SK-N-SH treated with all-trans-retinoic acid at 6 μM for 48 hours (cell line): ENCODE results near the gene CEMIP2.

ENCODE experiments used
- ATAC-seq: fragments of 200-7000 bp; cut with Tn5 transposase; 3 replicates; pipeline ENCODE4 v1.9.1; 2020; ENCODE audit warnings: mild to moderate bottlenecking, moderate library complexity
- ARNTL ChIP-seq: fragments of 450-650 bp; formaldehyde crosslinking; IDR thresholded peaks from 2 replicates; pipeline ENCODE4 v1.5.0; 2020; ENCODE audit warnings: low read depth, mild to moderate bottlenecking, moderate library complexity, borderline replicate concordance
- BACH2 ChIP-seq: fragments of 250-450 bp; sonication (Bioruptor Pico); IDR thresholded peaks from 2 replicates; pipeline ENCODE4 v1.9.0; 2021; ENCODE audit warnings: mild to moderate bottlenecking, borderline replicate concordance
- CREB5 ChIP-seq: fragments of 250-450 bp; sonication (Bioruptor Pico); IDR thresholded peaks from 2 replicates; pipeline ENCODE4 v1.5.1; 2020; ENCODE audit warnings: low read depth, mild to moderate bottlenecking, moderate library complexity
- CSDC2 ChIP-seq: fragments of 250-450 bp; sonication (Bioruptor Pico); IDR thresholded peaks from 2 replicates; pipeline ENCODE4 v1.5.0; 2020; ENCODE audit warnings: mild to moderate bottlenecking, moderate library complexity
- CSRNP3 ChIP-seq: fragments of 250-450 bp; sonication (Bioruptor Pico); IDR thresholded peaks from 2 replicates; pipeline ENCODE4 v1.5.1; 2021; ENCODE audit warnings: mild to moderate bottlenecking, moderate library complexity
- ESRRG ChIP-seq: fragments of 250-450 bp; sonication (Bioruptor Pico); IDR thresholded peaks from 2 replicates; pipeline ENCODE4 v1.6.1; 2021; ENCODE audit warnings: mild to moderate bottlenecking
- GLIS3 ChIP-seq: fragments of 250-450 bp; sonication (Bioruptor Pico); IDR thresholded peaks from 2 replicates; pipeline ENCODE4 v1.5.0; 2020; ENCODE audit warnings: mild to moderate bottlenecking, moderate library complexity
- ISL1 ChIP-seq: fragments of 250-450 bp; sonication (Bioruptor Pico); IDR thresholded peaks from 2 replicates; pipeline ENCODE4 v2.1.2; 2022; ENCODE audit warnings: mild to moderate bottlenecking, moderate library complexity
- OSR1 ChIP-seq: fragments of 250-450 bp; sonication (Bioruptor Pico); IDR thresholded peaks from 2 replicates; pipeline ENCODE4 v1.8.0; 2022; ENCODE audit warnings: moderate library complexity, mild to moderate bottlenecking, inconsistent platforms
- PATZ1 ChIP-seq: fragments of 250-450 bp; sonication (Bioruptor Pico); IDR thresholded peaks from 2 replicates; pipeline ENCODE4 v1.8.0; 2020; ENCODE audit warnings: mild to moderate bottlenecking, moderate library complexity, borderline replicate concordance
- PPARA ChIP-seq: fragments of 250-450 bp; sonication (Bioruptor Pico); IDR thresholded peaks from 2 replicates; pipeline ENCODE4 v1.5.0; 2020; ENCODE audit warnings: mild to moderate bottlenecking, borderline replicate concordance
- SNAI2 ChIP-seq: fragments of 250-450 bp; sonication (Bioruptor Pico); IDR thresholded peaks from 2 replicates; pipeline ENCODE4 v1.5.0; 2020; ENCODE audit warnings: mild to moderate bottlenecking, moderate library complexity
- TCF4 ChIP-seq: fragments of 250-450 bp; sonication (Bioruptor Pico); IDR thresholded peaks from 2 replicates; pipeline ENCODE4 v1.8.0; 2021; ENCODE audit warnings: mild to moderate bottlenecking, moderate library complexity, borderline replicate concordance
- TOX ChIP-seq: fragments of 250-450 bp; sonication (Bioruptor Pico); IDR thresholded peaks from 2 replicates; pipeline ENCODE4 v1.8.0; 2021; ENCODE audit warnings: mild to moderate bottlenecking, moderate library complexity, borderline replicate concordance
- TSHZ2 ChIP-seq: fragments of 250-450 bp; sonication (Bioruptor Pico); IDR thresholded peaks from 2 replicates; pipeline ENCODE4 v1.5.0; 2020; ENCODE audit warnings: mild to moderate bottlenecking, moderate library complexity
- ZC3H10 ChIP-seq: fragments of 250-450 bp; sonication (Bioruptor Pico); IDR thresholded peaks from 2 replicates; pipeline ENCODE4 v1.5.1; 2021; ENCODE audit warnings: mild to moderate bottlenecking, moderate library complexity
- ZFP3 ChIP-seq: fragments of 250-450 bp; sonication (Bioruptor Pico); IDR thresholded peaks from 2 replicates; pipeline ENCODE4 v1.5.0; 2020; ENCODE audit warnings: mild to moderate bottlenecking, moderate library complexity
- ZFP30 ChIP-seq: fragments of 450-650 bp; formaldehyde crosslinking; IDR thresholded peaks from 2 replicates; pipeline ENCODE4 v1.5.0; 2022; ENCODE audit warnings: mild to moderate bottlenecking, moderate library complexity
- ZNF565 ChIP-seq: fragments of 450-650 bp; formaldehyde crosslinking; conservative IDR thresholded peaks from 2 replicates; pipeline ENCODE4 v1.5.0; 2020; ENCODE audit warnings: low read depth, mild to moderate bottlenecking, moderate library complexity
- ZNF70 ChIP-seq: fragments of 450-650 bp; formaldehyde crosslinking; IDR thresholded peaks from 2 replicates; pipeline ENCODE4 v1.5.0; 2020; ENCODE audit warnings: mild to moderate bottlenecking, moderate library complexity
- ZNF8 ChIP-seq: fragments of 450-650 bp; formaldehyde crosslinking; IDR thresholded peaks from 2 replicates; pipeline ENCODE4 v1.5.0; 2020; ENCODE audit warnings: mild to moderate bottlenecking, moderate library complexity
- TF ChIP-seq, protein P1 (sequence below): fragments of 250-450 bp; sonication (Bioruptor Pico); IDR thresholded peaks from 2 replicates; pipeline ENCODE4 v1.8.0; 2021; ENCODE audit warnings: low read depth, mild to moderate bottlenecking, moderate library complexity, borderline replicate concordance

CEMIP2 gene

DNA sequence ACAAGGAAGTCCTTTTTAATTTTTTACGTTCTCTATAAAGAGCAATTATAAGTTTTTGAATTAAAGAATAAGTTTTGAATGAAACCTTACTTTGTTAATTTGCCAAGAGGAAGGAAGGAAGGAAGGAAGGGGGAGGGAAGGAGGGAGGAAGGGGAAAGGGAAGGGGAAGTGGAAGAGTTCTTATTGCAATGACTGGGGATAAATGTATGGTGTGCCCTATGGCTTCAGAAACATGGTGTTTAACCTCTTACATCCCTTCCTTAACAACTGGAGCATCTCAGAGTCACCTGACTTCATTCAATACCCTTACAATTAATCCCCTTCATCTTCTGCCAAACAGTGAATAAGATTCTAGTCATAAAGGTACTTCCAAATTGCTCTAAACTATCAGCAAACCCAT lies 16.0 kb downstream of the CEMIP2 start (continued):
- TF ChIP-seq TOX (CRISPR knock-in tag): no peak

GRCh38 chr9:71748280-71748743 lies 20.0 kb downstream of the CEMIP2 start:
- ATAC-seq: peak; percentile 73
- TF ChIP-seq CSDC2 (CRISPR knock-in tag) (no peak), OSR1 (CRISPR knock-in tag) (no peak), ZFP30 (CRISPR knock-in tag) (no peak), ISL1 (CRISPR knock-in tag) (no peak), TOX (CRISPR knock-in tag) (no peak)
- TF ChIP-seq, all 23 proteins: peak for 0

- TF ChIP-seq CSDC2 (CRISPR knock-in tag) (no peak), BACH2 (CRISPR knock-in tag) (no peak), TSHZ2 (no peak), ESRRG (CRISPR knock-in tag) (no peak), OSR1 (CRISPR knock-in tag) (no peak), ZNF8 (CRISPR knock-in tag) (no peak), CREB5 (CRISPR knock-in tag) (no peak), PATZ1 (CRISPR knock-in tag) (no peak), SNAI2 (no peak), PPARA (CRISPR knock-in tag) (no peak), GLIS3 (CRISPR knock-in tag) (no peak), ZC3H10 (CRISPR knock-in tag) (no peak), ARNTL (CRISPR knock-in tag) (no peak), ZNF70 (no peak), ZFP30 (CRISPR knock-in tag) (no peak), CSRNP3 (no peak)
- TF ChIP-seq, protein P1, sequence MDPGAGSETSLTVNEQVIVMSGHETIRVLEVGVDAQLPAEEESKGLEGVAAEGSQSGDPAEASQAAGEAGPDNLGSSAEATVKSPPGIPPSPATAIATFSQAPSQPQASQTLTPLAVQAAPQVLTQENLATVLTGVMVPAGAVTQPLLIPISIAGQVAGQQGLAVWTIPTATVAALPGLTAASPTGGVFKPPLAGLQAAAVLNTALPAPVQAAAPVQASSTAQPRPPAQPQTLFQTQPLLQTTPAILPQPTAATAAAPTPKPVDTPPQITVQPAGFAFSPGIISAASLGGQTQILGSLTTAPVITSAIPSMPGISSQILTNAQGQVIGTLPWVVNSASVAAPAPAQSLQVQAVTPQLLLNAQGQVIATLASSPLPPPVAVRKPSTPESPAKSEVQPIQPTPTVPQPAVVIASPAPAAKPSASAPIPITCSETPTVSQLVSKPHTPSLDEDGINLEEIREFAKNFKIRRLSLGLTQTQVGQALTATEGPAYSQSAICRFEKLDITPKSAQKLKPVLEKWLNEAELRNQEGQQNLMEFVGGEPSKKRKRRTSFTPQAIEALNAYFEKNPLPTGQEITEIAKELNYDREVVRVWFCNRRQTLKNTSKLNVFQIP: no peak
- ATAC-seq: no peak
Measured at GRCh38 chr9:71747576-71747975, 20.7 kb downstream of the CEMIP2 start.

DNA sequence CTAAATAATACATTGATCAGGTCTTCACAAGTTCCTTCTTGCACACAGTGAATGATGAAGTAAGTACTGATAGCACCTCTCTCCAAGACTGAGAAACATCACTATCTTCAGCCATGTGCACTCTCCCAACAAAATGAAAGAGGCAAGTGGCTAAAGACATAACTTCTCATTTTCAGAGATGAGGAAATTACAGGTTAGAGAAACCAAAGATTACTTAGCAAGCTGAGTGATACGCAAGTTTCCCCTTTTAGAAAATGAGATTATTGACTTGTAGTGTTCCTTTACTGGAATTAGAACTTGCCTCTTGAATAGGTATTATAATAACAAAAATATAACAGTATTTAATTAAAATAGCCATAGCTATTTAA lies 21.6 kb downstream of the CEMIP2 start:
- ATAC-seq: no peak
- TF ChIP-seq TCF4 (CRISPR knock-in tag) (no peak), TSHZ2 (no peak), GLIS3 (CRISPR knock-in tag) (no peak), OSR1 (CRISPR knock-in tag) (no peak), PATZ1 (CRISPR knock-in tag) (no peak), ZFP3 (no peak), ZNF565 (no peak)
